ENCODE measurements around the gene TEF. TPM values are rescaled to one million over a fixed set of nuclear protein-coding genes. Genes with fewer than 3 reads are reported as not detected.
"Not testable (repeated sequence)": the region's sequence is repeated elsewhere in the genome, so short reads cannot be mapped to it uniquely, and the experiment has no call there.

TEF gene
- total RNA-seq, 1 donor from 2014 or later: 13.6 TPM

GRCh38 chr22:41425660-41426365, 44.1 kb downstream of the TEF start:
- H3K27ac Mint-ChIP-seq (ENCODE audit: unreplicated experiment): peak overlapping the region; percentile 31
- no peak for TF ChIP-seq CTCF (conservative IDR thresholded peaks at IDR 0.05)
- H3K36me3 Mint-ChIP-seq (ENCODE audit: low read depth): no peaks in the 10 kb centered on the region
- H3K9me3 Mint-ChIP-seq: no peaks in the 10 kb centered on the region
- no peak overlapping the region for H3K4me3 Mint-ChIP-seq
- no peaks in the 10 kb centered on the region for H3K27me3 Mint-ChIP-seq (ENCODE audit: low read depth)
- no peak for DNase-seq (ENCODE audit: low read depth, low spot score)
- H3K4me1 Mint-ChIP-seq: no peaks in the 10 kb centered on the region

- DNase-seq (ENCODE audit: low read depth, low spot score): no peak
- TF ChIP-seq CTCF (conservative IDR thresholded peaks at IDR 0.05): no peak
Observed at GRCh38 chr22:41429232-41429950, 47.6 kb downstream of the TEF start.

GRCh38 chr22:41429951-41430332, 48.2 kb downstream of the TEF start:
- no peak for TF ChIP-seq CTCF (conservative IDR thresholded peaks at IDR 0.05)
- H3K4me1 Mint-ChIP-seq: no peaks in the 10 kb centered on the region
- H3K4me3 Mint-ChIP-seq: no peak overlapping the region
- peaks cover 16% of the 10 kb centered on the region for H3K36me3 Mint-ChIP-seq (ENCODE audit: low read depth)
- no peaks in the 10 kb centered on the region for H3K9me3 Mint-ChIP-seq
- no peak for DNase-seq (ENCODE audit: low read depth, low spot score)
- H3K27ac Mint-ChIP-seq (ENCODE audit: unreplicated experiment): no peak overlapping the region
- H3K27me3 Mint-ChIP-seq (ENCODE audit: low read depth): no peaks in the 10 kb centered on the region

More at GRCh38 chr22:41429232-41429950, 47.6 kb downstream of the TEF start:
- peaks cover 16% of the 10 kb centered on the region for H3K36me3 Mint-ChIP-seq (ENCODE audit: low read depth)
- H3K4me1 Mint-ChIP-seq: no peaks in the 10 kb centered on the region
- no peaks in the 10 kb centered on the region for H3K9me3 Mint-ChIP-seq
- no peaks in the 10 kb centered on the region for H3K27me3 Mint-ChIP-seq (ENCODE audit: low read depth)
- no peak overlapping the region for H3K4me3 Mint-ChIP-seq
- no peak overlapping the region for H3K27ac Mint-ChIP-seq (ENCODE audit: unreplicated experiment)

- peaks cover 21% of the 10 kb centered on the region for H3K36me3 Mint-ChIP-seq (ENCODE audit: low read depth)
- no peaks in the 10 kb centered on the region for H3K27me3 Mint-ChIP-seq (ENCODE audit: low read depth)
- H3K27ac Mint-ChIP-seq (ENCODE audit: unreplicated experiment): no peak overlapping the region
- no peak for DNase-seq (ENCODE audit: low read depth, low spot score)
- no peaks in the 10 kb centered on the region for H3K4me1 Mint-ChIP-seq
- peak overlapping the region; percentile 39 for H3K4me3 Mint-ChIP-seq
- TF ChIP-seq CTCF (conservative IDR thresholded peaks at IDR 0.05): no peak
- H3K9me3 Mint-ChIP-seq: no peaks in the 10 kb centered on the region
Observed at GRCh38 chr22:41431656-41432055, 49.9 kb downstream of the TEF start.

GRCh38 chr22:41433480-41433879, 51.7 kb downstream of the TEF start:
- peaks cover 21% of the 10 kb centered on the region for H3K36me3 Mint-ChIP-seq (ENCODE audit: low read depth)
- H3K27ac Mint-ChIP-seq (ENCODE audit: unreplicated experiment); H3K4me3 Mint-ChIP-seq; H3K27me3 Mint-ChIP-seq (ENCODE audit: low read depth); H3K4me1 Mint-ChIP-seq; H3K9me3 Mint-ChIP-seq; DNase-seq (ENCODE audit: low read depth, low spot score): not testable (repeated sequence)

GRCh38 chr22:41434361-41435003, 52.7 kb downstream of the TEF start:
- not testable (repeated sequence) for H3K4me1 Mint-ChIP-seq; DNase-seq (ENCODE audit: low read depth, low spot score); H3K9me3 Mint-ChIP-seq; H3K27me3 Mint-ChIP-seq (ENCODE audit: low read depth)
- Mint-ChIP-seq H3K4me3 (peak overlapping the region; percentile 27), H3K36me3 (ENCODE audit: low read depth) (peaks cover 21% of the 10 kb centered on the region), H3K27ac (ENCODE audit: unreplicated experiment) (peak overlapping the region; percentile 67)

Data from neural crest cell (in vitro differentiated cells).